Gastroesophageal sphincter (tissue), 3 donors: ENCODE measurements around the gene HSD17B13.
"Not testable (repeated sequence)": the region's sequence is repeated elsewhere in the genome, so short reads cannot be mapped to it uniquely, and the experiment has no call there.

Source experiments
- EP300 ChIP-seq: sonication (generic); formaldehyde crosslinking; IDR thresholded peaks from one replicate; pipeline ENCODE4 v1.6.1; 2017; ENCODE audit warnings: antibody characterized with exemption, mild to moderate bottlenecking
- POLR2AphosphoS5 ChIP-seq: sonication (generic); formaldehyde crosslinking; IDR thresholded peaks from one replicate; pipeline ENCODE4 v1.6.1; 2017; ENCODE audit warnings: antibody characterized with exemption
- TF ChIP-seq, protein P1 (sequence below), 4 experiments: fragments of 200-600 bp in 2 of 4; fragments of 450-650 bp in 2 of 4; sonication (generic) in 1 of 4; IDR thresholded peaks; one replicate each; pipeline ENCODE4 v1.5.1; 2017 to 2019; ENCODE audit warnings: antibody characterized with exemption in 4 of 4, mild to moderate bottlenecking in 2 of 4, moderate library complexity in 2 of 4

DNA sequence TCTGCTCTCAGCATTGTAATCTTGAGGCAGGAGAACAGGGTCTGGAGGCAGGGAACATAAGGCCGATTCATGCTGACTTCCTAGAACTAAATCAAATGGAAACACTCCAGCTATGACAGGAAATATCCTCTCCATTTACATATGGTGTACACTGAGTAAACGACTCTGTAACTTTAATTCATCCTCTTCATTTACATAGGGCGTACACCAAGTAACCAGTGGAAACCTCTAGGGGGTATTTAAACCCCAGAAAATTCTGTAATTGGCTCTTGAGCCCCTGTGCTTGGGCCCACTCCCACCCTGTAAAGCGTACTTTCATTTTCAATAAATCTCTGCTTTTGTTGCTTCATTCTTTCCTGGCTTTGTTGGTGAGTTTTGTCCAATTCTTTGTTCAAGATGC lies 7.7 kb downstream of the HSD17B13 start:
- TF ChIP-seq, protein P1, sequence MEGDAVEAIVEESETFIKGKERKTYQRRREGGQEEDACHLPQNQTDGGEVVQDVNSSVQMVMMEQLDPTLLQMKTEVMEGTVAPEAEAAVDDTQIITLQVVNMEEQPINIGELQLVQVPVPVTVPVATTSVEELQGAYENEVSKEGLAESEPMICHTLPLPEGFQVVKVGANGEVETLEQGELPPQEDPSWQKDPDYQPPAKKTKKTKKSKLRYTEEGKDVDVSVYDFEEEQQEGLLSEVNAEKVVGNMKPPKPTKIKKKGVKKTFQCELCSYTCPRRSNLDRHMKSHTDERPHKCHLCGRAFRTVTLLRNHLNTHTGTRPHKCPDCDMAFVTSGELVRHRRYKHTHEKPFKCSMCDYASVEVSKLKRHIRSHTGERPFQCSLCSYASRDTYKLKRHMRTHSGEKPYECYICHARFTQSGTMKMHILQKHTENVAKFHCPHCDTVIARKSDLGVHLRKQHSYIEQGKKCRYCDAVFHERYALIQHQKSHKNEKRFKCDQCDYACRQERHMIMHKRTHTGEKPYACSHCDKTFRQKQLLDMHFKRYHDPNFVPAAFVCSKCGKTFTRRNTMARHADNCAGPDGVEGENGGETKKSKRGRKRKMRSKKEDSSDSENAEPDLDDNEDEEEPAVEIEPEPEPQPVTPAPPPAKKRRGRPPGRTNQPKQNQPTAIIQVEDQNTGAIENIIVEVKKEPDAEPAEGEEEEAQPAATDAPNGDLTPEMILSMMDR (IDR thresholded peaks at IDR 0.05): not testable (repeated sequence)
- TF ChIP-seq POLR2AphosphoS5, EP300: not testable (repeated sequence)
